Embryonic facial prominence (tissue), 1 donor: ENCODE measurements around the gene EEF1E1.
A peak's percentile ranks its signal among the peaks of the same experiment; 100 is the strongest.

Experiments
- DNase-seq: peaks from one replicate; pipeline ENCODE4 v3.0.0-alpha.2; 2016; ENCODE audit errors: extremely low spot score

EEF1E1 gene

GRCh38 chr6:8102122-8102958 lies at the start of gene EEF1E1:
TSS of gene EEF1E1 (minus strand) at chr6:8102548. CDS start at chr6:8102521, 27 bp downstream.
- peak; percentile 91 for DNase-seq

- no peak for DNase-seq
Measured at GRCh38 chr6:8149350-8149749, 47.0 kb upstream of the EEF1E1 start.

- no peak for DNase-seq
Measured at GRCh38 chr6:8143945-8144344, 41.6 kb upstream of the EEF1E1 start.

- no peak for DNase-seq
Measured at GRCh38 chr6:8139451-8139850, 37.1 kb upstream of the EEF1E1 start.

GRCh38 chr6:8137529-8137939 lies 35.2 kb upstream of the EEF1E1 start:
- no peak for DNase-seq

- DNase-seq = no peak
Measured at GRCh38 chr6:8135276-8135675, 32.9 kb upstream of the EEF1E1 start.

GRCh38 chr6:8132130-8132529 lies 29.8 kb upstream of the EEF1E1 start:
- DNase-seq = no peak

GRCh38 chr6:8131265-8131897 lies 29.0 kb upstream of the EEF1E1 start:
- DNase-seq = peak; percentile 57

GRCh38 chr6:8130399-8130798 lies 28.1 kb upstream of the EEF1E1 start:
- DNase-seq = no peak

GRCh38 chr6:8123236-8123635 lies 20.9 kb upstream of the EEF1E1 start:
- no peak for DNase-seq

- DNase-seq = no peak
Measured at GRCh38 chr6:8114956-8115355, 12.6 kb upstream of the EEF1E1 start.

- no peak for DNase-seq
Measured at GRCh38 chr6:8113131-8113654, 10.8 kb upstream of the EEF1E1 start.

- no peak for DNase-seq
Measured at GRCh38 chr6:8110725-8111124, 8.4 kb upstream of the EEF1E1 start.

GRCh38 chr6:8110117-8110721 lies 7.9 kb upstream of the EEF1E1 start:
- DNase-seq = no peak

- no peak for DNase-seq
Measured at GRCh38 chr6:8108759-8109539, 6.6 kb upstream of the EEF1E1 start.

- DNase-seq = no peak
Measured at GRCh38 chr6:8108031-8108660, 5.8 kb upstream of the EEF1E1 start.

GRCh38 chr6:8105791-8106190 lies 3.4 kb upstream of the EEF1E1 start:
- no peak for DNase-seq

GRCh38 chr6:8103726-8104125 lies 1.4 kb upstream of the EEF1E1 start:
- DNase-seq = no peak

GRCh38 chr6:8100159-8100854 lies 2.0 kb downstream of the EEF1E1 start:
- DNase-seq = no peak

GRCh38 chr6:8090650-8091049 lies 11.7 kb downstream of the EEF1E1 start:
- no peak for DNase-seq

- DNase-seq = no peak
Measured at GRCh38 chr6:8088886-8089285, 13.5 kb downstream of the EEF1E1 start.
